Bladder microvascular endothelial cell (primary cell): ENCODE results near the gene TREM1. TPM values are rescaled to one million over a fixed set of nuclear protein-coding genes. Genes with fewer than 3 reads are reported as not detected.

Source experiments
- total RNA-seq: library from RNA; depleted of rRNA; stranded (reverse); fragments of >200 nt; gene quantifications from 2 replicates; pipeline ENCODE4 v1.2.3, GENCODE V29; 2014

The TREM1 gene
- total RNA-seq: not detected in 2 replicates

GRCh38 chr6:41286544-41287346 is at the start of gene TREM1:
TSS of gene TREM1 (minus strand) at chr6:41286682. CDS start at chr6:41286655, 27 bp downstream.

GRCh38 chr6:41335296-41335695 is 48.8 kb upstream of the TREM1 start, which contains the start of gene NCR2:
TSS of gene NCR2 (plus strand) at chr6:41335608. CDS start at chr6:41335877, 269 bp downstream.

DNA sequence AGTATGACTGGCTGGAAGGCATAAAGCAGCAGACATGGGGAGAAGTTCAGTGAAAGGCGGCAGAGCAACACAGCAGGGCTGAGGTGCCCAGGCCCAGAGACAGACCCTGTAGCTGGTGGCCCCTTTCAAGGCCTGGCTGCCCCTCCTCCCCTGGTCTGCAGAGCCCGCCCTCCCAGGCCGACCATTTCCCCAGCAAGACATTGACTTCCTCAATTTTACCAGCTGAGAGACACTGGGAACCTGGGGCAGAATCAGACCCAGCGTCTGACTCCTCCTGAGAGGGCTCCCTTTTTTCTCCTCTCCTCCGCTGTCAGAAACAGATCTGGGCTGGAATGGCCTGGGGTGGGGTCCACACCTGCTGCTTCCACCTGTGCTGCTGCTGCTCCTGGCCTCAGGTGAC is 58.4 kb downstream of the TREM1 start, which contains the start of gene TREML4:
TSS of gene TREML4 (plus strand) at position 254 of the 400 bp plus-strand sequence. CDS start at position 333, 79 bp downstream.

Other genes starting within 250 kb of the TREM1 start
- under 0.01 and 0.06 TPM in 2 replicates for gene UNC5CL, start 247.5 kb downstream of the TREM1 start, total RNA-seq
- not detected in 2 replicates for gene TSPO2, start 244.2 kb downstream of the TREM1 start, total RNA-seq
- gene APOBEC2, start 233.5 kb downstream of the TREM1 start, total RNA-seq: not detected in 2 replicates
- 7.0 and 12.4 TPM in 2 replicates for gene OARD1, start 214.3 kb downstream of the TREM1 start, total RNA-seq
- 9.6 and 29.5 TPM in 2 replicates for gene NFYA, start 213.7 kb downstream of the TREM1 start, total RNA-seq
- gene TREML1, start 132.3 kb downstream of the TREM1 start, total RNA-seq: not detected in 2 replicates
- not detected in 2 replicates for gene TREM2, start 123.6 kb downstream of the TREM1 start, total RNA-seq
- gene TREML2, start 85.5 kb downstream of the TREM1 start, total RNA-seq: not detected in 2 replicates
- not detected in 2 replicates for gene TREML4, start 58.3 kb downstream of the TREM1 start, total RNA-seq
- gene NCR2, start 48.9 kb upstream of the TREM1 start, total RNA-seq: not detected in 2 replicates